ENCODE results near the gene CRIP2. TPM values are rescaled to one million over a fixed set of nuclear protein-coding genes. Genes with fewer than 3 reads are reported as not detected.

The CRIP2 gene
- total and polyA plus RNA-seq, 2 of the 4 experiments (the other 2 are of a cell fraction): 18.1 to 123 TPM

DNA sequence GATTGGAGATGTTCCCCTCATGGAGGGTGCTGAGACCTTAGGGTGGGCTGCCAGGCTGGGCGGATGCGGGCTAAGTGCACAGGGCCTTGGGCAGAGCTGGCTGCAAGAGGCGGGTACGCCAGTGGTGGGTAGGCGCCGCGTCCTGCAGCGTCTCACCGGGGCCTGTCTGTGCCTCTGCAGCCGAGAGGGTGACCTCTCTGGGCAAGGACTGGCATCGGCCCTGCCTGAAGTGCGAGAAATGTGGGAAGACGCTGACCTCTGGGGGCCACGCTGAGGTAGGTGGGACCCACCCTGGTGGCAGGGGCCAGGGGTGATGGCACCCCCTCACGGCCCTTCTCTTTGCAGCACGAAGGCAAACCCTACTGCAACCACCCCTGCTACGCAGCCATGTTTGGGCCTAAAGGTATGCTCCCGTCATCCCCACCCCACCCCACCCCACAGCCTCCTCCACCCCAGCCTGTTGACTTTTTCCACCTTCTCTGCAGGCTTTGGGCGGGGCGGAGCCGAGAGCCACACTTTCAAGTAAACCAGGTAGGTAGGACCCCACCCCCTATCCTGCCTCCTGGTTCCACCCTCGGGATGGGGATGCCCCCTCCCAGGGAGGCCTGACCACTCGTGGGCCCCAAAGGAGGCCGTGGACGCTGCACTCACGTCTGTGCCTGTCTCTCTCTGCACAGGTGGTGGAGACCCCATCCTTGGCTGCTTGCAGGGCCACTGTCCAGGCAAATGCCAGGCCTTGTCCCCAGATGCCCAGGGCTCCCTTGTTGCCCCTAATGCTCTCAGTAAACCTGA, 13.6 kb downstream of the CRIP2 start:
- ChIA-PET CTCF (interaction anchor here (2.5 kb wide), 1 partner anchor 7 kb away, joined by 32 read pairs; no protein-coding TSS in a partner anchor), POLR2A (ENCODE audit: unreplicated experiment) (no interaction called here)
- intact Hi-C loops (cut with micrococcal nuclease) (no loop called here), in situ Hi-C loops (cut with MboI; ENCODE audit: low sequenced_read_pairs) (no loop called here), dilution Hi-C loops (cut with HindIII; ENCODE audit: low sequenced_read_pairs, unreplicated experiment) (no loop called here)
- Histone ChIP-seq H2BK5ac (ENCODE audit: low read depth, low read length, poor library complexity, severe bottlenecking) (no peak overlapping the region), H3K9me3 (ENCODE audit: control insufficient read depth, insufficient read depth, low read length) (no peaks in the 10 kb centered on the region), H3K4me1 (ENCODE audit: control insufficient read depth, insufficient read depth, low read length) (peaks cover 2% of the 10 kb centered on the region; the same call in 1 of the 2 replicates), H4K20me1 (ENCODE audit: insufficient read depth, low read length) (peaks cover 6% of the 10 kb centered on the region; the same call in 1 of the 2 replicates), H3K23ac (ENCODE audit: low read depth, low read length) (no peak overlapping the region), H3K36me3 (ENCODE audit: control insufficient read depth, insufficient read depth, low read length) (no peaks in the 10 kb centered on the region), H2AK9ac (replicated peaks; ENCODE audit: low read depth, low read length, poor library complexity) (no peak overlapping the region), H2BK120ac (ENCODE audit: low read depth, low read length) (no peak overlapping the region), H2BK15ac (ENCODE audit: low read depth, low read length) (no peak overlapping the region), H2AFZ (replicated peaks; ENCODE audit: low read length, poor library complexity) (no peak overlapping the region), H3K4me3 (ENCODE audit: insufficient read depth, low read depth, low read length) (no peak overlapping the region), H3K27ac (ENCODE audit: insufficient read depth, low read length) (no peak overlapping the region), H3K9ac (ENCODE audit: low read depth, low read length) (no peak overlapping the region), H4K91ac (ENCODE audit: insufficient read depth, low read depth, low read length) (no peak overlapping the region), H2AK5ac (ENCODE audit: low read depth, low read length) (no peak overlapping the region), H3K14ac (replicated peaks; ENCODE audit: low read depth, low read length) (no peak overlapping the region), H3K56ac (ENCODE audit: extremely low read depth, insufficient read depth, low read length) (no peak overlapping the region), H2BK20ac (ENCODE audit: low read depth, low read length) (no peak overlapping the region), H4K5ac (ENCODE audit: low read depth, low read length) (no peak overlapping the region), H3K4me2 (ENCODE audit: low read depth, low read length) (no peak overlapping the region), H3K4ac (ENCODE audit: low read depth, low read length) (no peak overlapping the region), H4K8ac (ENCODE audit: low read depth in 2 of 2, low read length in 2 of 2) (no peak overlapping the region), H3K79me1 (ENCODE audit: low read depth in 1 of 2, low read length in 2 of 2) (peaks cover 0 to 5% of the 10 kb centered on the region in 2 experiments; a peak in 1 of 4 replicates), H3K9me1 (ENCODE audit: insufficient read depth, low read length) (peaks cover 6% of the 10 kb centered on the region; the same call in 1 of the 2 replicates), H3K18ac (ENCODE audit: low read depth, low read length) (no peak overlapping the region), H3K27me3 (ENCODE audit: control insufficient read depth, insufficient read depth, low read length) (peaks cover 25% of the 10 kb centered on the region; the same call in 1 of the 2 replicates)
- BruUV-seq (replicated peaks): no TSS peak
- 85% methylated on average over 13 of the region's 26 CpGs; no CpG with 5 or more reads in 1 of the 2 experiments for WGBS, 2 experiments (ENCODE audit: extremely low coverage in 2 of 2, insufficient read length in 1 of 2)
- TF ChIP-seq RCOR1 (IDR thresholded peaks at IDR 0.05; ENCODE audit: insufficient replicate concordance, low read length): no peak
- TF ChIP-seq CHD1 (IDR thresholded peaks at IDR 0.05; ENCODE audit: low read depth, low read length): no peak
- no peak for TF ChIP-seq NFE2L2 (IDR thresholded peaks at IDR 0.05; ENCODE audit: low read depth, low read length)
- TF ChIP-seq MAFK (IDR thresholded peaks at IDR 0.05; ENCODE audit: low read depth, low read length): no peak
- no peak for TF ChIP-seq CEBPB (IDR thresholded peaks at IDR 0.05; ENCODE audit: low read depth, low read length)
- TF ChIP-seq MXI1 (IDR thresholded peaks at IDR 0.05; ENCODE audit: borderline replicate concordance, low read depth, low read length): no peak
- TF ChIP-seq MAZ (IDR thresholded peaks at IDR 0.05; ENCODE audit: borderline replicate concordance, low read depth, low read length): no peak
- no peak for DNase-seq
- no peak for ATAC-seq (ENCODE audit: low read depth)
